WTC11 (cell line): ENCODE measurements around the gene CHRM5. TPM values are rescaled to one million over a fixed set of nuclear protein-coding genes. Genes with fewer than 3 reads are reported as not detected.

Source experiments
- ATAC-seq: fragments of 200-7000 bp; cut with Tn5 transposase; 2 replicates; pipeline ENCODE4 v1.10.0; 2021; ENCODE audit warnings: mild to moderate bottlenecking, moderate library complexity
- CTCF ChIA-PET: fragments of 300-600 bp; sonication (Branson Sonifier 250); formaldehyde crosslinking; loops from one replicate; lab custom pipeline; 2021; ENCODE audit warnings: antibody characterized with exemption; lab: Charles Lee
- POLR2A ChIA-PET: fragments of 350-600 bp; sonication (Branson Sonifier 250); formaldehyde crosslinking; loops from one replicate; lab custom pipeline; 2021; ENCODE audit warnings: antibody characterized with exemption; lab: Charles Lee
- DNase-seq: peaks from one replicate; pipeline ENCODE4 v3.0.0; 2021; ENCODE audit warnings: low spot score
- H3K27ac Mint-ChIP-seq: 2 replicates; pipeline ENCODE4 v1.8.0; 2021; ENCODE audit warnings: mixed read lengths
- H3K27me3 Mint-ChIP-seq: 2 replicates; pipeline ENCODE4 v1.8.0; 2021; ENCODE audit warnings: low read depth, mild to moderate bottlenecking, moderate library complexity, mixed read lengths
- H3K36me3 Mint-ChIP-seq: 2 replicates; pipeline ENCODE4 v1.8.0; 2021; ENCODE audit warnings: mixed read lengths
- H3K4me1 Mint-ChIP-seq: 2 replicates; pipeline ENCODE4 v1.8.0; 2022; ENCODE audit warnings: mixed read lengths
- H3K4me3 Mint-ChIP-seq: 2 replicates; pipeline ENCODE4 v1.8.0; 2021; ENCODE audit warnings: mild to moderate bottlenecking, moderate library complexity, mixed read lengths
- H3K9me3 Mint-ChIP-seq: 2 replicates; pipeline ENCODE4 v1.8.0; 2021; ENCODE audit warnings: mixed read lengths
- ELF4 ChIP-seq: sonication (generic); formaldehyde crosslinking; IDR thresholded peaks from 2 replicates; pipeline ENCODE4 v1.8.1; 2022; ENCODE audit warnings: low read depth, mild to moderate bottlenecking, moderate library complexity, missing genetic modification reagents
- GTF2I ChIP-seq: fragments of 250-450 bp; sonication (Bioruptor Pico); conservative IDR thresholded peaks from 2 replicates; pipeline ENCODE4 v1.4.0; 2021; ENCODE audit warnings: mild to moderate bottlenecking
- SMAD4 ChIP-seq: sonication (generic); formaldehyde crosslinking; IDR thresholded peaks from 2 replicates; pipeline ENCODE4 v1.8.0; 2022; ENCODE audit warnings: mild to moderate bottlenecking, missing genetic modification reagents
- TCF7 ChIP-seq: sonication (generic); formaldehyde crosslinking; IDR thresholded peaks from 2 replicates; pipeline ENCODE4 v1.8.0; 2022; ENCODE audit warnings: mild to moderate bottlenecking, low read depth, missing genetic modification reagents, moderate library complexity
- total RNA-seq: library from RNA; stranded (reverse); gene quantifications from 3 replicates; pipeline ENCODE4 v1.2.3, GENCODE V29; 2021
- TF ChIP-seq, protein P1 (sequence below): sonication (generic); formaldehyde crosslinking; IDR thresholded peaks from 2 replicates; pipeline ENCODE4 v1.8.1; 2022; ENCODE audit warnings: low read depth, missing genetic modification reagents, borderline replicate concordance
- TF ChIP-seq, protein P2 (sequence below): sonication (generic); formaldehyde crosslinking; IDR thresholded peaks from 2 replicates; pipeline ENCODE4 v1.8.1; 2022; ENCODE audit warnings: mild to moderate bottlenecking, missing genetic modification reagents, moderate library complexity, borderline replicate concordance
- TF ChIP-seq, protein P3 (sequence below): sonication (generic); formaldehyde crosslinking; IDR thresholded peaks from 2 replicates; pipeline ENCODE4 v1.8.1; 2023; ENCODE audit warnings: mild to moderate bottlenecking, missing genetic modification reagents
- TF ChIP-seq, protein P4 (sequence below): sonication (generic); formaldehyde crosslinking; IDR thresholded peaks from 2 replicates; pipeline ENCODE4 v1.8.1; 2022; ENCODE audit warnings: mild to moderate bottlenecking, moderate library complexity, missing genetic modification reagents
- TF ChIP-seq, protein P5 (sequence below): fragments of 250-450 bp; sonication (Bioruptor Pico); IDR thresholded peaks from 2 replicates; pipeline ENCODE4 v1.9.0; 2021; ENCODE audit warnings: moderate library complexity, mild to moderate bottlenecking, inconsistent platforms, borderline replicate concordance

The CHRM5 gene
- total RNA-seq, 1 experiment from 2014 or later, result not detected

DNA sequence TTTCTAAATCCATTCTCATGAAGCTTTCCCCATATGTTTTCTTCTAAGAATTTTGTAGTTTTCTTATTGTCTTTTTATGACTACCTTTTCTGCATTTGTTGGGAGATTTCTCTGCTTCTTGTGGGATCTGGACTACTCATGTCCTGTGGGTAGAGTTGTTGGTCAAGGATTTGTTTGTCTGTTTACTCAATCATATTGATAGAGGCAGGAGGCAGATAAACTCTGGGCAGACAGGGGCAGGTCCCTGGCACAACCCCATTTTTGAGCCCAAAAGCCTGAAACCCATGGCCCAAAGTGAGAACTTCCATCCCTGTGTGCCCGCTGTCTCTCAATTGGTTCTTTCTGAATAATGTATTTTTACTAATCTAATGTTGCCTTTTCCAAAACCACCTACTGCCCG is 145.9 kb downstream of the CHRM5 start:
- Mint-ChIP-seq H3K27ac (no peak overlapping the region), H3K36me3 (no peaks in the 10 kb centered on the region), H3K9me3 (no peaks in the 10 kb centered on the region), H3K4me1 (peaks cover 6% of the 10 kb centered on the region), H3K27me3 (no peaks in the 10 kb centered on the region), H3K4me3 (no peak overlapping the region)
- CTCF ChIA-PET, result interaction anchor here (1.2 kb wide), 1 partner anchor 95 kb away, joined by 7 read pairs; the partner anchor contains the start of gene KATNBL1
- ATAC-seq (no peak), DNase-seq (no peak)
- no peak for TF ChIP-seq GTF2I (CRISPR knock-in tag)
- TF ChIP-seq, protein P1, sequence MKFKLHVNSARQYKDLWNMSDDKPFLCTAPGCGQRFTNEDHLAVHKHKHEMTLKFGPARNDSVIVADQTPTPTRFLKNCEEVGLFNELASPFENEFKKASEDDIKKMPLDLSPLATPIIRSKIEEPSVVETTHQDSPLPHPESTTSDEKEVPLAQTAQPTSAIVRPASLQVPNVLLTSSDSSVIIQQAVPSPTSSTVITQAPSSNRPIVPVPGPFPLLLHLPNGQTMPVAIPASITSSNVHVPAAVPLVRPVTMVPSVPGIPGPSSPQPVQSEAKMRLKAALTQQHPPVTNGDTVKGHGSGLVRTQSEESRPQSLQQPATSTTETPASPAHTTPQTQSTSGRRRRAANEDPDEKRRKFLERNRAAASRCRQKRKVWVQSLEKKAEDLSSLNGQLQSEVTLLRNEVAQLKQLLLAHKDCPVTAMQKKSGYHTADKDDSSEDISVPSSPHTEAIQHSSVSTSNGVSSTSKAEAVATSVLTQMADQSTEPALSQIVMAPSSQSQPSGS (CRISPR knock-in tag), result no peak
- TF ChIP-seq, protein P2, sequence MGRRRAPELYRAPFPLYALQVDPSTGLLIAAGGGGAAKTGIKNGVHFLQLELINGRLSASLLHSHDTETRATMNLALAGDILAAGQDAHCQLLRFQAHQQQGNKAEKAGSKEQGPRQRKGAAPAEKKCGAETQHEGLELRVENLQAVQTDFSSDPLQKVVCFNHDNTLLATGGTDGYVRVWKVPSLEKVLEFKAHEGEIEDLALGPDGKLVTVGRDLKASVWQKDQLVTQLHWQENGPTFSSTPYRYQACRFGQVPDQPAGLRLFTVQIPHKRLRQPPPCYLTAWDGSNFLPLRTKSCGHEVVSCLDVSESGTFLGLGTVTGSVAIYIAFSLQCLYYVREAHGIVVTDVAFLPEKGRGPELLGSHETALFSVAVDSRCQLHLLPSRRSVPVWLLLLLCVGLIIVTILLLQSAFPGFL (CRISPR knock-in tag), result no peak
- TF ChIP-seq SMAD4, result no peak
- TF ChIP-seq, protein P3, sequence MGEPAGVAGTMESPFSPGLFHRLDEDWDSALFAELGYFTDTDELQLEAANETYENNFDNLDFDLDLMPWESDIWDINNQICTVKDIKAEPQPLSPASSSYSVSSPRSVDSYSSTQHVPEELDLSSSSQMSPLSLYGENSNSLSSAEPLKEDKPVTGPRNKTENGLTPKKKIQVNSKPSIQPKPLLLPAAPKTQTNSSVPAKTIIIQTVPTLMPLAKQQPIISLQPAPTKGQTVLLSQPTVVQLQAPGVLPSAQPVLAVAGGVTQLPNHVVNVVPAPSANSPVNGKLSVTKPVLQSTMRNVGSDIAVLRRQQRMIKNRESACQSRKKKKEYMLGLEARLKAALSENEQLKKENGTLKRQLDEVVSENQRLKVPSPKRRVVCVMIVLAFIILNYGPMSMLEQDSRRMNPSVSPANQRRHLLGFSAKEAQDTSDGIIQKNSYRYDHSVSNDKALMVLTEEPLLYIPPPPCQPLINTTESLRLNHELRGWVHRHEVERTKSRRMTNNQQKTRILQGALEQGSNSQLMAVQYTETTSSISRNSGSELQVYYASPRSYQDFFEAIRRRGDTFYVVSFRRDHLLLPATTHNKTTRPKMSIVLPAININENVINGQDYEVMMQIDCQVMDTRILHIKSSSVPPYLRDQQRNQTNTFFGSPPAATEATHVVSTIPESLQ (CRISPR knock-in tag), result no peak
- POLR2A ChIA-PET, result no interaction called here

DNA sequence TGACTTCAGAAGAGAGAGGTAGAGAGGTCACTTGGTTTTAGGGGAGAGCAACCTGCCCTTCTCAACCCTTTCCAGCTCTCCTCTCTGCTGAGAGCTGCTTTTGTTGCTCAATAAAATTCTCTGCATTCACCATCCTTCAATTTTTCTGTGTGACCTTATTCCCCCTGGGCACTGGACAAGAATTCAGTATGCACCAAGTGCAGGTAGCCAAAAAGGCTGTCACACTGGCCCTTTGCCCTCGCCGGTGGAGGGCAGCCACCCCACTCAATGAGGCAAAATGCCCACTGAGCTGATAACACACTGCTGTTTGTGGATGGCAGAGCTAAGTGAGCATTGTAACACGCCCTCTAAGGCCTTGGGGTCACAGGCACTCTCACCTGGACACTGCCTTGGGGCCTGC is 146.4 kb downstream of the CHRM5 start:
- Mint-ChIP-seq H3K9me3 (no peaks in the 10 kb centered on the region), H3K27me3 (no peaks in the 10 kb centered on the region), H3K36me3 (no peaks in the 10 kb centered on the region), H3K4me3 (no peak overlapping the region), H3K27ac (no peak overlapping the region), H3K4me1 (peaks cover 5% of the 10 kb centered on the region)
- ATAC-seq (no peak), DNase-seq (no peak)
- ChIA-PET POLR2A (no interaction called here), CTCF (no interaction called here)
- TF ChIP-seq, protein P4, sequence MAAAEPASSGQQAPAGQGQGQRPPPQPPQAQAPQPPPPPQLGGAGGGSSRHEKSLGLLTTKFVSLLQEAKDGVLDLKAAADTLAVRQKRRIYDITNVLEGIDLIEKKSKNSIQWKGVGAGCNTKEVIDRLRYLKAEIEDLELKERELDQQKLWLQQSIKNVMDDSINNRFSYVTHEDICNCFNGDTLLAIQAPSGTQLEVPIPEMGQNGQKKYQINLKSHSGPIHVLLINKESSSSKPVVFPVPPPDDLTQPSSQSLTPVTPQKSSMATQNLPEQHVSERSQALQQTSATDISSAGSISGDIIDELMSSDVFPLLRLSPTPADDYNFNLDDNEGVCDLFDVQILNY, result no peak
- TF ChIP-seq ELF4 (CRISPR knock-in tag) (no peak), TCF7 (CRISPR knock-in tag) (no peak)

DNA sequence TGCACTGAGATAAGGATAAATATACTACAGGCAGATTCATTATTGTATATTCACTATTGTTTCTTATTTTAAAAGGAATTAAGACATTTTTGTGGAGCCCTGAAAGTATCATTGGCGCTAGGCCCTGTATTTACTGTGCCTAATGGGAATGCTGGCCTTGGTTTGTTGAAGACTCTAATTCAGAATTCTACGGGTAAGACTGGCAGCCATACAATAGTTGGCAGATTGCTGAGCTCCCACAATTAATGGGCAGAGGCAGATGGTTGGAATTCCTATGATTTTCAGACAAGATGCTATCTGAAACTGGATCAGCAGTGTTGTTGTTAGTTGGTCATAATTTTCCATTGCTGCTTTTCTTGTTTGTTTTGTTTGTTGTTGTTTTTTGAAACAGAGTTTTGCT is 148.3 kb downstream of the CHRM5 start:
- H3K36me3 Mint-ChIP-seq, result no peaks in the 10 kb centered on the region
- POLR2A ChIA-PET, result no interaction called here
- no peaks in the 10 kb centered on the region for H3K4me1 Mint-ChIP-seq
- no peak for ATAC-seq
- no peaks in the 10 kb centered on the region for H3K9me3 Mint-ChIP-seq
- TF ChIP-seq, protein P5, sequence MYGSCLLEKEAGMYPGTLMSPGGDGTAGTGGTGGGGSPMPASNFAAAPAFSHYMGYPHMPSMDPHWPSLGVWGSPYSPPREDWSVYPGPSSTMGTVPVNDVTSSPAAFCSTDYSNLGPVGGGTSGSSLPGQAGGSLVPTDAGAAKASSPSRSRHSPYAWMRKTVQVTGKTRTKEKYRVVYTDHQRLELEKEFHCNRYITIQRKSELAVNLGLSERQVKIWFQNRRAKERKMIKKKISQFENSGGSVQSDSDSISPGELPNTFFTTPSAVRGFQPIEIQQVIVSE (CRISPR knock-in tag), result no peak
- CTCF ChIA-PET, result no interaction called here
- no peak for DNase-seq
- no peak overlapping the region for H3K4me3 Mint-ChIP-seq
- no peak overlapping the region for H3K27ac Mint-ChIP-seq
- no peaks in the 10 kb centered on the region for H3K27me3 Mint-ChIP-seq

Other genes starting within 250 kb of the CHRM5 start
- gene AVEN, start 70.7 kb downstream of the CHRM5 start, total RNA-seq, result 12.4 to 14.0 TPM (median 13.1 TPM) in 3 replicates
- gene EMC7, start 133.4 kb downstream of the CHRM5 start, total RNA-seq, result 31.5 to 34.6 TPM (median 32.1 TPM) in 3 replicates
- 1.1 to 1.2 TPM (median 1.1 TPM) in 3 replicates for gene PGBD4, start 133.6 kb downstream of the CHRM5 start, total RNA-seq
- 41.8 to 45.8 TPM (median 43.2 TPM) in 3 replicates for gene KATNBL1, start 241.6 kb downstream of the CHRM5 start, total RNA-seq